Measurements from ENCODE around the gene KLHL14. TPM values are rescaled to one million over a fixed set of nuclear protein-coding genes. Genes with fewer than 3 reads are reported as not detected.

The KLHL14 gene
- total and polyA plus RNA-seq, 2 of the 13 experiments (the other 11 are each of a cell fraction or from before 2014, with no cell fraction given): 16.0 to 41.8 TPM

GRCh38 chr18:32803568-32803967, 30.7 kb upstream of the KLHL14 start (continued):
- TF ChIP-seq ZBTB2 (CRISPR knock-in tag; IDR thresholded peaks at IDR 0.05; ENCODE audit: low read depth) (no peak), ZNF33B (CRISPR knock-in tag; IDR thresholded peaks at IDR 0.05) (no peak), THAP9 (CRISPR knock-in tag; IDR thresholded peaks at IDR 0.05; ENCODE audit: borderline replicate concordance) (no peak), ZNF564 (CRISPR knock-in tag; IDR thresholded peaks at IDR 0.05) (no peak), BCLAF1 (IDR thresholded peaks at IDR 0.05) (no peak), DR1 (CRISPR knock-in tag; IDR thresholded peaks at IDR 0.05) (no peak; the same call in 1 of the 2 replicates), THAP11 (CRISPR knock-in tag; IDR thresholded peaks at IDR 0.05) (peak; percentile 50), HMGA1 (CRISPR knock-in tag; conservative IDR thresholded peaks at IDR 0.05) (no peak), ETV5 (CRISPR knock-in tag; IDR thresholded peaks at IDR 0.05; ENCODE audit: borderline replicate concordance) (peak; percentile 78), HIC2 (CRISPR knock-in tag; IDR thresholded peaks at IDR 0.05; ENCODE audit: low read depth) (no peak), GABPB1 (CRISPR knock-in tag; IDR thresholded peaks at IDR 0.05) (0 out of 2 replicates have a peak, but pooled peaks have one; percentile 11), KDM6A (CRISPR knock-in tag; IDR thresholded peaks at IDR 0.05; ENCODE audit: low read depth) (peak; percentile 99), TAF1 (CRISPR knock-in tag; IDR thresholded peaks at IDR 0.05) (peak; percentile 42; the same call in 1 of the 2 replicates), ZNF552 (CRISPR knock-in tag; IDR thresholded peaks at IDR 0.05; ENCODE audit: borderline replicate concordance) (no peak), ZNF672 (CRISPR knock-in tag; IDR thresholded peaks at IDR 0.05) (no peak), JDP2 (CRISPR knock-in tag; IDR thresholded peaks at IDR 0.05; ENCODE audit: borderline replicate concordance) (no peak), DMAP1 (CRISPR knock-in tag; IDR thresholded peaks at IDR 0.05) (peak; percentile 48; the same call in 1 of the 2 replicates), ISL2 (CRISPR knock-in tag; IDR thresholded peaks at IDR 0.05) (peak; percentile 98), CREB1 (IDR thresholded peaks at IDR 0.05) (peak; percentile 11; the same call in 1 of the 2 replicates), CREB1 (CRISPR knock-in tag; IDR thresholded peaks at IDR 0.05) (peak; percentile 79), CBX5 (CRISPR knock-in tag; IDR thresholded peaks at IDR 0.05; ENCODE audit: borderline replicate concordance) (no peak; the same call in 1 of the 2 replicates), NFE2L2 (IDR thresholded peaks at IDR 0.05; ENCODE audit: low read length) (no peak)

Data from HepG2 (cell line).